Jurkat, Clone E6-1 (cell line): Measurements from ENCODE around the gene MAPK12.
A peak's percentile ranks its signal among the peaks of the same experiment; 100 is the strongest.
"Not testable (repeated sequence)": the region's sequence is repeated elsewhere in the genome, so short reads cannot be mapped to it uniquely, and the experiment has no call there.

Experiments
- DNase-seq: peaks from one replicate; pipeline ENCODE4 v3.0.0-alpha.2; 2011; ENCODE audit warnings: low read depth, low spot score
- H3K4me3 ChIP-seq: 2 replicates; pipeline ENCODE4 v1.5.1; 2011; ENCODE audit warnings: mild to moderate bottlenecking, low read length, control low read depth, moderate library complexity

The MAPK12 gene

GRCh38 chr22:50210378-50211139 is 50.9 kb downstream of the MAPK12 start:
- H3K4me3 ChIP-seq: no peak overlapping the region

GRCh38 chr22:50209893-50210292 is 51.6 kb downstream of the MAPK12 start:
- H3K4me3 ChIP-seq: no peak overlapping the region
- DNase-seq: peak; percentile 46

More at GRCh38 chr22:50210378-50211139, 50.9 kb downstream of the MAPK12 start:
- no peak for DNase-seq

GRCh38 chr22:50208939-50209892 is 52.3 kb downstream of the MAPK12 start:
- DNase-seq: no peak
- H3K4me3 ChIP-seq: no peak overlapping the region

GRCh38 chr22:50208430-50208938 is 53.0 kb downstream of the MAPK12 start:
- no peak for DNase-seq
- H3K4me3 ChIP-seq: no peak overlapping the region

GRCh38 chr22:50207383-50208140 is 53.9 kb downstream of the MAPK12 start:
- DNase-seq: no peak
- no peak overlapping the region for H3K4me3 ChIP-seq

- DNase-seq: no peak
- H3K4me3 ChIP-seq: no peak overlapping the region
Measured at GRCh38 chr22:50206599-50206998, 54.9 kb downstream of the MAPK12 start.

- no peak for DNase-seq
- no peak overlapping the region for H3K4me3 ChIP-seq
Measured at GRCh38 chr22:50205781-50206569, 55.5 kb downstream of the MAPK12 start.

GRCh38 chr22:50204998-50205397 is 56.5 kb downstream of the MAPK12 start:
- DNase-seq, H3K4me3 ChIP-seq: not testable (repeated sequence)

- no peak for DNase-seq
- no peak overlapping the region for H3K4me3 ChIP-seq
Measured at GRCh38 chr22:50204571-50204970, 56.9 kb downstream of the MAPK12 start.

- H3K4me3 ChIP-seq: no peak overlapping the region
- DNase-seq: no peak
Measured at GRCh38 chr22:50203288-50203687, 58.2 kb downstream of the MAPK12 start.
